Panc1 (cell line): Measurements from ENCODE around the gene IP6K1. TPM values are rescaled to one million over a fixed set of nuclear protein-coding genes. Genes with fewer than 3 reads are reported as not detected.

Experiments
- ATAC-seq: fragments of 200-7000 bp; cut with Tn5 transposase; 2 replicates; pipeline ENCODE4 v1.9.1; 2020; ENCODE audit warnings: mild to moderate bottlenecking, moderate library complexity
- BruUV-seq: library from RNA; stranded (reverse); fragments of 400-500 nt; replicated peaks from 2 replicates; lab custom pipeline; 2021; lab: Mats Ljungman, UMichigan
- CTCF ChIA-PET: fragments of 300-600 bp; sonication (Branson Sonifier 250); formaldehyde crosslinking; loops from one replicate; lab custom pipeline; 2022; ENCODE audit warnings: antibody characterized with exemption; lab: Charles Lee
- POLR2A ChIA-PET: fragments of 300-600 bp; sonication (Branson Sonifier 250); formaldehyde crosslinking; loops from one replicate; lab custom pipeline; 2022; ENCODE audit warnings: antibody characterized with exemption; lab: Charles Lee
- DNase-seq: peaks from one replicate; pipeline ENCODE4 v3.0.0-alpha.2; 2010; ENCODE audit warnings: low read depth, low spot score
- H3K27ac ChIP-seq: 2 replicates; pipeline ENCODE4 v1.5.1; 2011; ENCODE audit warnings: mild to moderate bottlenecking, low read length, inconsistent platforms
- H3K27me3 ChIP-seq: fragments of 200-500 bp; sonication (Bioruptor generic); 2 replicates; pipeline ENCODE4 v1.6.0; 2014; ENCODE audit warnings: low read length, inconsistent platforms; ENCODE audit not compliant: control insufficient read depth, insufficient read depth
- H3K36me3 ChIP-seq: fragments of 200-500 bp; sonication (Bioruptor generic); 2 replicates; pipeline ENCODE4 v1.5.1; 2014; ENCODE audit warnings: inconsistent platforms, mild to moderate bottlenecking, low read length, moderate library complexity; ENCODE audit not compliant: control insufficient read depth, insufficient read depth
- H3K4me1 ChIP-seq: 2 replicates; pipeline ENCODE4 v1.5.1; 2011; ENCODE audit warnings: inconsistent platforms, mild to moderate bottlenecking, low read length, moderate library complexity; ENCODE audit not compliant: control insufficient read depth, insufficient read depth
- H3K4me3 ChIP-seq, 2 experiments: 2 replicates each; pipeline ENCODE4 v1.5.1; 2011 to 2012; ENCODE audit warnings: low read depth in 2 of 2, low read length in 2 of 2, mild to moderate bottlenecking in 2 of 2, inconsistent platforms in 1 of 2, moderate library complexity in 1 of 2
- H3K9me3 ChIP-seq: fragments of 200-500 bp; sonication (Bioruptor generic); 2 replicates; pipeline ENCODE4 v1.5.1; 2014; ENCODE audit warnings: low read depth, mild to moderate bottlenecking, inconsistent platforms, low read length, moderate library complexity; ENCODE audit not compliant: control insufficient read depth, insufficient read depth
- CTCF ChIP-seq: fragments of 450-650 bp; IDR thresholded peaks from 2 replicates; pipeline ENCODE4 v1.5.1; 2017; ENCODE audit warnings: mild to moderate bottlenecking
- POLR2AphosphoS5 ChIP-seq: IDR thresholded peaks from 2 replicates; pipeline ENCODE4 v1.6.1; 2012; ENCODE audit warnings: mild to moderate bottlenecking, low read depth, low read length, moderate library complexity
- REST ChIP-seq, 2 experiments: IDR thresholded peaks; 2 replicates each; pipeline ENCODE4 v1.6.1; 2011 to 2012; ENCODE audit warnings: low read depth in 2 of 2, control low read depth in 1 of 2, low read length in 1 of 2, mild to moderate bottlenecking in 1 of 2, moderate library complexity in 1 of 2; ENCODE audit not compliant: insufficient read depth in 1 of 2
- SIN3A ChIP-seq: IDR thresholded peaks from 2 replicates; pipeline ENCODE4 v1.6.1; 2012; ENCODE audit warnings: low read depth, mild to moderate bottlenecking, low read length, moderate library complexity, borderline replicate concordance; ENCODE audit not compliant: insufficient read depth
- TCF7L2 ChIP-seq: IDR thresholded peaks from 2 replicates; pipeline ENCODE4 v1.6.1; 2011; ENCODE audit warnings: mild to moderate bottlenecking, low read depth, low read length, inconsistent platforms
- in situ Hi-C: cut with HindIII; loops from 2 replicates; pipeline ENCODE4 v1.10.0; 2016; ENCODE audit warnings: low sequenced_read_pairs, low pct_unique_long_range_greater_than_20kb
- intact Hi-C: fragments of 100-400 bp; cut with micrococcal nuclease; formaldehyde crosslinking; loops from one replicate; pipeline ENCODE4 v1.10.0; 2022; ENCODE audit not compliant: unreplicated experiment
- total RNA-seq: library from RNA; stranded (reverse); gene quantifications from one replicate; pipeline ENCODE4 v1.2.1, GENCODE V29; 2021; ENCODE audit not compliant: unreplicated experiment

IP6K1 gene
- total RNA-seq, 1 experiment from 2014 or later = 39.8 TPM

- no peaks in the 10 kb centered on the region for H3K4me1 ChIP-seq
- no peak overlapping the region for H3K27ac ChIP-seq
- DNase-seq (no peak), ATAC-seq (no peak)
- ChIA-PET CTCF (no interaction called here), POLR2A (no interaction called here)
- no peaks in the 10 kb centered on the region for H3K9me3 ChIP-seq
- no peaks in the 10 kb centered on the region for H3K27me3 ChIP-seq
- H3K4me3 ChIP-seq = no peak overlapping the region
- intact Hi-C loops = no loop called here
- in situ Hi-C loops = no loop called here
- no TSS peak for BruUV-seq
- no peaks in the 10 kb centered on the region for H3K36me3 ChIP-seq
- TF ChIP-seq POLR2AphosphoS5 (no peak), TCF7L2 (no peak), CTCF (no peak), REST (IDR thresholded peaks at IDR 0.05; ENCODE audit: insufficient read depth in 1 of 2, low read depth in 2 of 2, low read length in 1 of 2) (no peak), SIN3A (no peak)
These were observed 73.6 kb downstream of the IP6K1 start for GRCh38 chr3:49712631-49713317.

- TF ChIP-seq SIN3A = no peak
- TF ChIP-seq REST (IDR thresholded peaks at IDR 0.05; ENCODE audit: insufficient read depth in 1 of 2, low read depth in 2 of 2, low read length in 1 of 2) = no peak
- TF ChIP-seq TCF7L2 = no peak
- TF ChIP-seq CTCF = no peak
- TF ChIP-seq POLR2AphosphoS5 = no peak
- in situ Hi-C loops = no loop called here
- no peak for DNase-seq
- H3K9me3 ChIP-seq = no peaks in the 10 kb centered on the region
- POLR2A ChIA-PET = no interaction called here
- no peak overlapping the region for H3K4me3 ChIP-seq
- H3K36me3 ChIP-seq = no peaks in the 10 kb centered on the region
- H3K27ac ChIP-seq = no peak overlapping the region
- H3K27me3 ChIP-seq = no peaks in the 10 kb centered on the region
- CTCF ChIA-PET = no interaction called here
- BruUV-seq = no TSS peak
- no peak for ATAC-seq
- no peaks in the 10 kb centered on the region for H3K4me1 ChIP-seq
- intact Hi-C loops = no loop called here
These were observed 74.2 kb downstream of the IP6K1 start for GRCh38 chr3:49712166-49712565.
